ENCODE measurements around the gene GNL2.

DNA sequence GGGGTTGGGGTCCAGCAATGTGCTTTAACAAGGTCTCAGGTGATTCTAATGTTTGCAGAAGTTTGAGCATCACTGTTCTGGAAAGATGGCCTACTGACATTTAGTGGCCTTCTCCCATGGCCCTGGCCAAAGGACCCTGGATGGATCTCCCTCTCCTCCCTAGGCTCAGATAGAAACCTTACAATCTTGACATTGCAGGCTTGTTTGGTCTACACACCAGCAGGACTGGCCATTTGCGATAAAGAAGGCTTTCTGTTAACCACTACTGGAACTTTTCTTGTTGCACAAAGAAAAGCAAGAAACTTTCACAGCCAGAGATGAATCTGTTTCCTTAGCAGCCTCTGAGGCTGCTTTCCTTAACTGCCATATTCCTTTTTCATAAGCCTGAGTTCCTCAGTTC, 32.8 kb downstream of the GNL2 start:
- TF ChIP-seq, protein P1, sequence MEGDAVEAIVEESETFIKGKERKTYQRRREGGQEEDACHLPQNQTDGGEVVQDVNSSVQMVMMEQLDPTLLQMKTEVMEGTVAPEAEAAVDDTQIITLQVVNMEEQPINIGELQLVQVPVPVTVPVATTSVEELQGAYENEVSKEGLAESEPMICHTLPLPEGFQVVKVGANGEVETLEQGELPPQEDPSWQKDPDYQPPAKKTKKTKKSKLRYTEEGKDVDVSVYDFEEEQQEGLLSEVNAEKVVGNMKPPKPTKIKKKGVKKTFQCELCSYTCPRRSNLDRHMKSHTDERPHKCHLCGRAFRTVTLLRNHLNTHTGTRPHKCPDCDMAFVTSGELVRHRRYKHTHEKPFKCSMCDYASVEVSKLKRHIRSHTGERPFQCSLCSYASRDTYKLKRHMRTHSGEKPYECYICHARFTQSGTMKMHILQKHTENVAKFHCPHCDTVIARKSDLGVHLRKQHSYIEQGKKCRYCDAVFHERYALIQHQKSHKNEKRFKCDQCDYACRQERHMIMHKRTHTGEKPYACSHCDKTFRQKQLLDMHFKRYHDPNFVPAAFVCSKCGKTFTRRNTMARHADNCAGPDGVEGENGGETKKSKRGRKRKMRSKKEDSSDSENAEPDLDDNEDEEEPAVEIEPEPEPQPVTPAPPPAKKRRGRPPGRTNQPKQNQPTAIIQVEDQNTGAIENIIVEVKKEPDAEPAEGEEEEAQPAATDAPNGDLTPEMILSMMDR (IDR thresholded peaks at IDR 0.05) = no peak
- TF ChIP-seq POLR2A (IDR thresholded peaks at IDR 0.05) = no peak

All from stomach (tissue), 4 donors.